ENCODE measurements around the gene SLC18A3. TPM values are rescaled to one million over a fixed set of nuclear protein-coding genes. Genes with fewer than 3 reads are reported as not detected.

Gene SLC18A3
- total RNA-seq, 2 experiments from 2014 or later = not detected

- intact Hi-C loops (cut with DNase I, micrococcal nuclease) = no loop called here
- no peak overlapping the region for H3K27ac Mint-ChIP-seq
- ATAC-seq (ENCODE audit: poor library complexity) (no peak), DNase-seq (peak in 1 of 14 experiments; percentile 14)
- H3K27me3 Mint-ChIP-seq = peaks cover 14% of the 10 kb centered on the region
- no peak overlapping the region for H3K4me3 ChIP-seq (ENCODE audit: low read length)
- H3K27me3 ChIP-seq (ENCODE audit: control insufficient read depth in 1 of 2, insufficient read depth in 2 of 2, low read length in 2 of 2) = no peaks in the 10 kb centered on the region
- ChIA-PET POLR2A (no interaction called here), CTCF (no interaction called here)
- no peaks in the 10 kb centered on the region for H3K4me1 Mint-ChIP-seq (ENCODE audit: low read depth)
- no peak overlapping the region for H3K4me3 Mint-ChIP-seq
- no peaks in the 10 kb centered on the region for H3K36me3 ChIP-seq (ENCODE audit: insufficient read depth, low read length)
- no peak overlapping the region for H3K27ac ChIP-seq (ENCODE audit: low read depth in 1 of 2, low read length in 2 of 2)
- H3K9me3 Mint-ChIP-seq = no peaks in the 10 kb centered on the region
- H3K36me3 Mint-ChIP-seq (ENCODE audit: low read depth) = no peaks in the 10 kb centered on the region
- H3K9me3 ChIP-seq (ENCODE audit: control insufficient read depth in 1 of 2, insufficient read depth in 1 of 2, low read length in 2 of 2) = peaks cover 0 to 3% of the 10 kb centered on the region in 2 experiments
- no peaks in the 10 kb centered on the region for H3K4me1 ChIP-seq (ENCODE audit: insufficient read depth, low read length)
- TF ChIP-seq CTCF (IDR thresholded peaks at IDR 0.05) = no peak
These were observed 17.6 kb downstream of the SLC18A3 start for GRCh38 chr10:49627644-49628247.

- H3K9me3 Mint-ChIP-seq = no peaks in the 10 kb centered on the region
- POLR2A ChIA-PET = no interaction called here
- DNase-seq (no peak), ATAC-seq (ENCODE audit: poor library complexity) (no peak)
- no peaks in the 10 kb centered on the region for H3K4me1 Mint-ChIP-seq (ENCODE audit: low read depth)
- CTCF ChIA-PET = no interaction called here
- Histone ChIP-seq H3K4me1 (ENCODE audit: insufficient read depth, low read length) (no peaks in the 10 kb centered on the region), H3K27me3 (ENCODE audit: control insufficient read depth in 1 of 2, insufficient read depth in 2 of 2, low read length in 2 of 2) (no peaks in the 10 kb centered on the region), H3K9me3 (ENCODE audit: control insufficient read depth in 1 of 2, insufficient read depth in 1 of 2, low read length in 2 of 2) (peaks cover 0 to 3% of the 10 kb centered on the region in 2 experiments), H3K4me3 (ENCODE audit: low read length) (no peak overlapping the region), H3K36me3 (ENCODE audit: insufficient read depth, low read length) (no peaks in the 10 kb centered on the region), H3K27ac (ENCODE audit: low read depth in 1 of 2, low read length in 2 of 2) (no peak overlapping the region)
- H3K27me3 Mint-ChIP-seq = peaks cover 7% of the 10 kb centered on the region
- no peak overlapping the region for H3K4me3 Mint-ChIP-seq
- intact Hi-C loops (cut with DNase I, micrococcal nuclease) = no loop called here
- no peaks in the 10 kb centered on the region for H3K36me3 Mint-ChIP-seq (ENCODE audit: low read depth)
- H3K27ac Mint-ChIP-seq = no peak overlapping the region
- TF ChIP-seq CTCF (IDR thresholded peaks at IDR 0.05) = no peak
These were observed 18.5 kb downstream of the SLC18A3 start for GRCh38 chr10:49628599-49628998.

- H3K4me1 ChIP-seq (ENCODE audit: insufficient read depth, low read length) = no peaks in the 10 kb centered on the region
- no peaks in the 10 kb centered on the region for H3K36me3 ChIP-seq (ENCODE audit: insufficient read depth, low read length)
- CTCF ChIA-PET = no interaction called here
- no peak overlapping the region for H3K4me3 Mint-ChIP-seq
- H3K27ac Mint-ChIP-seq = no peak overlapping the region
- no peak overlapping the region for H3K27ac ChIP-seq (ENCODE audit: low read depth in 1 of 2, low read length in 2 of 2)
- no peak for ATAC-seq (ENCODE audit: poor library complexity)
- peaks cover 0 to 3% of the 10 kb centered on the region in 2 experiments for H3K9me3 ChIP-seq (ENCODE audit: control insufficient read depth in 1 of 2, insufficient read depth in 1 of 2, low read length in 2 of 2)
- H3K27me3 ChIP-seq (ENCODE audit: control insufficient read depth in 1 of 2, insufficient read depth in 2 of 2, low read length in 2 of 2) = no peaks in the 10 kb centered on the region
- no peak for TF ChIP-seq CTCF (IDR thresholded peaks at IDR 0.05)
- DNase-seq = no peak
- intact Hi-C loops (cut with DNase I, micrococcal nuclease) = no loop called here
- H3K4me3 ChIP-seq (ENCODE audit: low read length) = no peak overlapping the region
- no peaks in the 10 kb centered on the region for H3K9me3 Mint-ChIP-seq
- no peaks in the 10 kb centered on the region for H3K4me1 Mint-ChIP-seq (ENCODE audit: low read depth)
- no peaks in the 10 kb centered on the region for H3K36me3 Mint-ChIP-seq (ENCODE audit: low read depth)
- peaks cover 4% of the 10 kb centered on the region for H3K27me3 Mint-ChIP-seq
- POLR2A ChIA-PET = no interaction called here
These were observed 19.3 kb downstream of the SLC18A3 start for GRCh38 chr10:49629431-49629881.
